Spleen (tissue), 11 donors: ENCODE measurements around the gene DPF3. TPM values are rescaled to one million over a fixed set of nuclear protein-coding genes. Genes with fewer than 3 reads are reported as not detected.

ENCODE experiments used
- DNase-seq: peaks from one replicate; pipeline ENCODE4 v3.0.0-alpha.2; 2020
- H3K27ac ChIP-seq, 8 donors: fragments of 200-600 bp; sonication (generic) in 7 of 8; 1 replicate in 4 of 8; 2 replicates in 4 of 8; pipeline versions ENCODE4 v1.5.0 to v1.8.0; 2016 to 2021; ENCODE audit warnings: inconsistent platforms in 4 of 8, mild to moderate bottlenecking in 4 of 8, moderate library complexity in 1 of 8
- H3K27me3 ChIP-seq, 7 donors: fragments of 200-600 bp; sonication (generic) in 6 of 7; replicated peaks in 1 of 7; 1 replicate in 4 of 7; 2 replicates in 3 of 7; pipeline versions ENCODE4 v1.5.0 to v1.8.0; 2016 to 2021; ENCODE audit warnings: inconsistent platforms in 3 of 7, mild to moderate bottlenecking in 1 of 7
- H3K36me3 ChIP-seq, 6 donors: fragments of 200-600 bp; sonication (generic) in 5 of 6; 1 replicate in 4 of 6; 2 replicates in 2 of 6; pipeline versions ENCODE4 v1.5.0 to v1.8.0; 2016 to 2021; ENCODE audit warnings: inconsistent platforms in 2 of 6
- H3K4me1 ChIP-seq, 6 donors: fragments of 200-600 bp; sonication (generic) in 5 of 6; 1 replicate in 3 of 6; 2 replicates in 3 of 6; pipeline versions ENCODE4 v1.5.0 to v1.8.0; 2016 to 2021; ENCODE audit warnings: inconsistent platforms in 3 of 6
- H3K4me3 ChIP-seq, 8 donors: fragments of 200-600 bp; sonication (generic) in 7 of 8; 1 replicate in 4 of 8; 2 replicates in 4 of 8; pipeline versions ENCODE4 v1.5.0 to v1.8.0; 2016 to 2021; ENCODE audit warnings: inconsistent platforms in 4 of 8, mild to moderate bottlenecking in 4 of 8, moderate library complexity in 2 of 8
- H3K9me3 ChIP-seq, 8 donors: fragments of 200-600 bp; sonication (generic) in 7 of 8; 1 replicate in 4 of 8; 2 replicates in 4 of 8; pipeline versions ENCODE4 v1.5.0 to v1.8.0; 2016 to 2021; ENCODE audit warnings: inconsistent platforms in 4 of 8
- CTCF ChIP-seq, 11 experiments: fragments of 200-600 bp in 7 of 11; fragments of 450-650 bp in 4 of 11; sonication (generic) in 4 of 11; IDR thresholded peaks in 8 of 11; conservative IDR thresholded peaks in 3 of 11; 1 replicate in 7 of 11; 2 replicates in 4 of 11; pipeline versions ENCODE4 v1.4.0 to v1.8.0; 2016 to 2021; ENCODE audit warnings: antibody characterized with exemption in 11 of 11, inconsistent platforms in 4 of 11, mild to moderate bottlenecking in 1 of 11
- POLR2A ChIP-seq, 3 donors: fragments of 450-650 bp; IDR thresholded peaks; one replicate each; pipeline ENCODE4 v1.5.1; 2017; ENCODE audit warnings: antibody characterized with exemption in 3 of 3, mild to moderate bottlenecking in 1 of 3
- POLR2AphosphoS5 ChIP-seq, 3 donors: sonication (generic); formaldehyde crosslinking; IDR thresholded peaks; one replicate each; pipeline ENCODE4 v1.5.1; 2017; ENCODE audit warnings: antibody characterized with exemption in 3 of 3
- WGBS, 5 donors: extraction: QIAGEN DNeasy Blood & Tissue Kit in 3 of 5; methylation state at CpG; one replicate each; pipeline versions ENCODE4 v1.1.5 to v1.1.7; 2013 to 2018; 5-methylcytosine and 5-hydroxymethylcytosine counted together
- intact Hi-C: fragments of 100-400 bp; cut with DNase I; formaldehyde crosslinking; loops from one replicate; pipeline ENCODE4 v1.15.0; 2023; ENCODE audit warnings: low total_unique reads
- polyA plus RNA-seq, 3 donors: library from polyadenylated mRNA; stranded (reverse); fragments of 200-250 nt; gene quantifications; one replicate each; pipeline ENCODE4 v1.2.1, GENCODE V29; 2013
- total RNA-seq, 7 donors: library from RNA; depleted of rRNA in 3 of 7; stranded (reverse); fragments of >200 nt in 3 of 7; fragmentation: NEBNext Ultra II Directional in 4 of 7; extraction: Animal tissue kit (Norgen Biotek cat#: 25700) in 4 of 7; gene quantifications; one replicate each; pipeline versions ENCODE4 v1.1.0 to v1.2.1, GENCODE V29; 2016 to 2021
- donor health status: healthy with polysubstance abuse.
- donor health status: DM: no; HTN: no; CAD: no; lungs with moderate emphysema.
- donor health status: DM: no; HTN: no; CAD: no.
- donor health status: Bipolar disorder and iron deficiency.
- donor health status: healthy.
- donor health status: DM: no; HTN: no; CAD: no.
- donor health status: DM: yes; HTN: yes; CAD: no.

Gene DPF3
- total and polyA plus RNA-seq, 10 donors: 0.76 to 8.9 (median 3.0) TPM

GRCh38 chr14:72701605-72702004, 192.3 kb downstream of the DPF3 start:
- DNase-seq: no peak
- H3K4me1 ChIP-seq: peaks cover 0 to 24% (median 2%) of the 10 kb centered on the region in 6 donors
- H3K4me3 ChIP-seq: no peak overlapping the region
- intact Hi-C loops: no loop called here
- no peak overlapping the region for H3K27ac ChIP-seq
- WGBS, 5 donors: 56 to 77% (median 65%) methylated on average over 3 to 7 of the region's 7 CpGs
- TF ChIP-seq CTCF (IDR thresholded peaks at IDR 0.05 in 8 of 11, conservative IDR thresholded peaks at IDR 0.05 in 3 of 11) (no peak), POLR2A (IDR thresholded peaks at IDR 0.05) (no peak), POLR2AphosphoS5 (IDR thresholded peaks at IDR 0.05) (no peak)
- no peaks in the 10 kb centered on the region for H3K27me3 ChIP-seq
- H3K36me3 ChIP-seq: no peaks in the 10 kb centered on the region
- H3K9me3 ChIP-seq: no peaks in the 10 kb centered on the region

GRCh38 chr14:72701237-72701565, 192.7 kb downstream of the DPF3 start:
- intact Hi-C loops: no loop called here
- 76 to 95% (median 85%) methylated on average over 7 of the region's 7 CpGs for WGBS, 5 donors
- DNase-seq: no peak
- H3K9me3 ChIP-seq: no peaks in the 10 kb centered on the region
- H3K27me3 ChIP-seq: no peaks in the 10 kb centered on the region
- peaks cover 0 to 24% (median 2%) of the 10 kb centered on the region in 6 donors for H3K4me1 ChIP-seq
- no peaks in the 10 kb centered on the region for H3K36me3 ChIP-seq
- no peak overlapping the region for H3K27ac ChIP-seq
- no peak for TF ChIP-seq POLR2AphosphoS5 (IDR thresholded peaks at IDR 0.05)
- no peak for TF ChIP-seq POLR2A (IDR thresholded peaks at IDR 0.05)
- no peak for TF ChIP-seq CTCF (IDR thresholded peaks at IDR 0.05 in 8 of 11, conservative IDR thresholded peaks at IDR 0.05 in 3 of 11)
- H3K4me3 ChIP-seq: no peak overlapping the region

GRCh38 chr14:72700338-72701236, 193.3 kb downstream of the DPF3 start:
- H3K4me1 ChIP-seq: peaks cover 0 to 24% (median 2%) of the 10 kb centered on the region in 6 donors
- H3K9me3 ChIP-seq: no peaks in the 10 kb centered on the region
- H3K36me3 ChIP-seq: no peaks in the 10 kb centered on the region
- H3K27me3 ChIP-seq: no peaks in the 10 kb centered on the region
- no peak overlapping the region for H3K4me3 ChIP-seq
- no peak for DNase-seq
- intact Hi-C loops: no loop called here
- no peak overlapping the region for H3K27ac ChIP-seq
- TF ChIP-seq CTCF (IDR thresholded peaks at IDR 0.05 in 8 of 11, conservative IDR thresholded peaks at IDR 0.05 in 3 of 11) (no peak), POLR2A (IDR thresholded peaks at IDR 0.05) (no peak), POLR2AphosphoS5 (IDR thresholded peaks at IDR 0.05) (no peak)
- 92 to 94% (median 94%) methylated on average over 12 of the region's 12 CpGs for WGBS, 5 donors

- Histone ChIP-seq H3K9me3 (no peaks in the 10 kb centered on the region), H3K27me3 (no peaks in the 10 kb centered on the region), H3K4me3 (no peak overlapping the region), H3K4me1 (peaks cover 0 to 24% (median 2%) of the 10 kb centered on the region in 6 donors), H3K27ac (no peak overlapping the region), H3K36me3 (no peaks in the 10 kb centered on the region)
- intact Hi-C loops: no loop called here
- WGBS, 5 donors: 8 to 21% (median 15%) methylated on average over 3 of the region's 3 CpGs
- no peak for TF ChIP-seq POLR2A (IDR thresholded peaks at IDR 0.05)
- DNase-seq: no peak
Measured at GRCh38 chr14:72699852-72700257, 194.0 kb downstream of the DPF3 start.
